Eye (tissue), 1 donor: ENCODE data around the gene PTPRN2.
"Not testable (repeated sequence)": the region's sequence is repeated elsewhere in the genome, so short reads cannot be mapped to it uniquely, and the experiment has no call there.

Experiments used
- DNase-seq: peaks from one replicate; pipeline ENCODE4 v3.0.0-alpha.2; 2015

PTPRN2 gene

GRCh38 chr7:158191671-158192070 is 396.0 kb downstream of the PTPRN2 start:
- no peak for DNase-seq

GRCh38 chr7:158190756-158191155 is 396.9 kb downstream of the PTPRN2 start:
- no peak for DNase-seq

- no peak for DNase-seq
Observed at GRCh38 chr7:158188676-158189075, 398.9 kb downstream of the PTPRN2 start.

GRCh38 chr7:158187694-158187994 is 400.0 kb downstream of the PTPRN2 start:
- no peak for DNase-seq

GRCh38 chr7:158186864-158187693 is 400.5 kb downstream of the PTPRN2 start:
- DNase-seq: peak; percentile 42

GRCh38 chr7:158186406-158186805 is 401.2 kb downstream of the PTPRN2 start:
- DNase-seq: no peak

GRCh38 chr7:158185653-158186052 is 402.0 kb downstream of the PTPRN2 start:
- no peak for DNase-seq

- DNase-seq: no peak
Observed at GRCh38 chr7:158183431-158183830, 404.2 kb downstream of the PTPRN2 start.

GRCh38 chr7:158176561-158177173 is 411.0 kb downstream of the PTPRN2 start:
- no peak for DNase-seq

- DNase-seq: no peak
Observed at GRCh38 chr7:158175779-158176178, 411.8 kb downstream of the PTPRN2 start.

- DNase-seq: no peak
Observed at GRCh38 chr7:158174947-158175346, 412.7 kb downstream of the PTPRN2 start.

- no peak for DNase-seq
Observed at GRCh38 chr7:158167373-158167772, 420.2 kb downstream of the PTPRN2 start.

GRCh38 chr7:158166386-158167340 is 421.0 kb downstream of the PTPRN2 start:
- no peak for DNase-seq

- no peak for DNase-seq
Observed at GRCh38 chr7:158165711-158166110, 421.9 kb downstream of the PTPRN2 start.

- DNase-seq: no peak
Observed at GRCh38 chr7:158164101-158165095, 423.2 kb downstream of the PTPRN2 start.

GRCh38 chr7:158161194-158161593 is 426.4 kb downstream of the PTPRN2 start:
- no peak for DNase-seq

- peak; percentile 2 for DNase-seq
Observed at GRCh38 chr7:158160199-158160598, 427.4 kb downstream of the PTPRN2 start.

GRCh38 chr7:158157460-158157859 is 430.2 kb downstream of the PTPRN2 start:
- DNase-seq: no peak

GRCh38 chr7:158151273-158151672 is 436.4 kb downstream of the PTPRN2 start:
- DNase-seq: not testable (repeated sequence)

GRCh38 chr7:158150234-158150633 is 437.4 kb downstream of the PTPRN2 start:
- no peak for DNase-seq

- DNase-seq: not testable (repeated sequence)
Observed at GRCh38 chr7:158147431-158147830, 440.2 kb downstream of the PTPRN2 start.

GRCh38 chr7:158145370-158145769 is 442.3 kb downstream of the PTPRN2 start:
- no peak for DNase-seq
